Kidney tubule cell (primary cell): ENCODE results near the gene TRPM2.
"Not testable (repeated sequence)": the region's sequence is repeated elsewhere in the genome, so short reads cannot be mapped to it uniquely, and the experiment has no call there.

Experiments
- DNase-seq: peaks from one replicate; pipeline ENCODE4 v3.0.0-alpha.2; 2018; ENCODE audit warnings: low spot score

Gene TRPM2

DNA sequence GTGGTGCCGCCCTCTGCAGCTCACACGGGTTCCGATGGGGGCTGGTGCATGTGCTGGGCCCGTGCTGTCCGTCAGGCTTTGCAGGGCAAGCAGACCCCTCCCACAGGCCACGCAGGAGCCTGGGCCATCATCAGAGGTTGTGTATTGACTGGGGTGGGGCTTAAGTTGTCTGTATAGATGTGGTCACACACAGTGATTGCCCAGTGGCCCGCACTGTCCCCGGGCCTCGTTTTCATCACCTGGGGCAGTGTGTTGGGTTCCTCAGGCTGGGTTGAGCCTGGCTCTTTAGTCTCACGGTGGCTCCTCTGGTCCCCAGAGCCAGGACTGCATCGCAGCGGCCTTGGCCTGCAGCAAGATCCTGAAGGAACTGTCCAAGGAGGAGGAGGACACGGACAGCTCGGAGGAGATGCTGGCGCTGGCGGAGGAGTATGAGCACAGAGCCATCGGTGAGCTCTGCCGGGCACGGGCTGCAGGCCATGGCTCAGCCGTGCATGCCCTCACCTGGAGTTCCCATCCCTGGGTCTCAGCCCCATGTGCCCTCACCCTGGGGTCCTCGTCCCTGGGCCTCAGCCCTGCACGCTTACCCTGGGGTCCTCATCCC lies 44.1 kb downstream of the TRPM2 start:
- no peak for DNase-seq

GRCh38 chr21:44398499-44398898 lies 45.1 kb downstream of the TRPM2 start:
- DNase-seq: no peak

DNA sequence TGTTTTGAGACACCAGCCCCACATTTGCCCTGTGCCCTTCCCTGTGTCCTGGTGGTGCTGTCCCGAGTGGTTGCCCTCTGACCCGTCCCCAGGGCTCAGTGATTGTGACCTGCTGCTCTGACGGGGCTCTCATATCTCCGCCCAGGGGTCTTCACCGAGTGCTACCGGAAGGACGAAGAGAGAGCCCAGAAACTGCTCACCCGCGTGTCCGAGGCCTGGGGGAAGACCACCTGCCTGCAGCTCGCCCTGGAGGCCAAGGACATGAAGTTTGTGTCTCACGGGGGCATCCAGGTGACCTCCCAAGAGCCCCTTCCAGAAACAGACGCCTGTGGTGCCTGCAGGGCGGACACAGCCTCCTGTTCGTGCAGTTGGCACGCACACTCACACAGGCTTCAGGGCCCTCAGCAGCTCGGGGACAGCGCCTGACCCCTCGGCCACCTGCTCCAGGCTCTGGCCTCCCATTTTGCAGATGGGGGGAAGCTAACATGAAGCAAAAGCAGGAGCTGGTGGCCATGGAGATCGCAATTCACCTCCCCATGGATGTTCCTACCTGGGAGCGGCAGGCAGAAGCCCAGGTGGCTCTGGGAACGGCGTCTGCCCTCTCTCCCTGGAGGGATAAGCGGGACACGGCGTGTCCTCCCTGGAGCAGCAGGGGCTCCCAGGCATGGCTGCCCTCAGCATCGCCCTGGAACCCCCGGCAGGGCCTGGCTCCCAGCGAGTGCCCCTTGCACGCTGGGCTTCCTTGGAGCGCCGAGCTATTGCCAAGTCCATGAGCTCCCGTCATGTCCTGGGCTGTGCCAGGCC lies 45.9 kb downstream of the TRPM2 start:
- DNase-seq: no peak

DNA sequence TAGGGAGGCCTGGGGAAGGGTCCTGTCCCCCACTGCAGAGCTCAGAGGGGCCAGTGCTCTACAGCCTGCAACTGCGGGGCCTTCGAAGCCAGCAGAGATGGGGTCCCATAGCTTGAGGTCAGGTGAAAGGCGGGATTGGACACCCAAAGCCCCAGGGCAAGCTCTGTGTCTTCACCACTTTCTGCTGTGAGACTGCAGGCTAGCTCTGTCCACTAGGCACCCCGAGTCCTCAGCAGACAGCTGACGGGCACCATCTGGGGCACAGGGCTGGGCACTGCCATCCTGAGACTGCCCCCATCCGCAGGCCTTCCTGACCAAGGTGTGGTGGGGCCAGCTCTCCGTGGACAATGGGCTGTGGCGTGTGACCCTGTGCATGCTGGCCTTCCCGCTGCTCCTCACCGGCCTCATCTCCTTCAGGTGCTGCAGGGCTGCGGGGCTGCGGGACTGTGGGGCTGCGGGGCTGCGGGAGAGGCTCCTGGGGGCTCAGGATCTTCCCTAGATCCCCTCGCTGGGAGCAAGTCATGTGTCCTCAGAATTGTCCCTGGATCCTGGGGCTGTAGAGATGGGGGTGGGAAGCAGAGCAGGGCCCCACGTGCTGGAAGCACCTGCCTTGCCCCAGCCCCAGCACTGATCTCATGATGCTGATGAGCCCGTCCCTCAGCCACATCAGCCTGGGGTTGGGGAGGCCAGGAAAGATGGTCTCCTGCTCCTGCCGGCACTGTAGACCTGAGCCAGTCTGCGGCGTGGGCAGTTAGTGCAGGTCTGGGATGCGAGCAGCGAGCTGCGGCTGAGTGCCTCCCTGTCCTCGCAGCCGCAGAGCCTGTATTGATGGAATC lies 46.8 kb downstream of the TRPM2 start:
- no peak for DNase-seq

DNA sequence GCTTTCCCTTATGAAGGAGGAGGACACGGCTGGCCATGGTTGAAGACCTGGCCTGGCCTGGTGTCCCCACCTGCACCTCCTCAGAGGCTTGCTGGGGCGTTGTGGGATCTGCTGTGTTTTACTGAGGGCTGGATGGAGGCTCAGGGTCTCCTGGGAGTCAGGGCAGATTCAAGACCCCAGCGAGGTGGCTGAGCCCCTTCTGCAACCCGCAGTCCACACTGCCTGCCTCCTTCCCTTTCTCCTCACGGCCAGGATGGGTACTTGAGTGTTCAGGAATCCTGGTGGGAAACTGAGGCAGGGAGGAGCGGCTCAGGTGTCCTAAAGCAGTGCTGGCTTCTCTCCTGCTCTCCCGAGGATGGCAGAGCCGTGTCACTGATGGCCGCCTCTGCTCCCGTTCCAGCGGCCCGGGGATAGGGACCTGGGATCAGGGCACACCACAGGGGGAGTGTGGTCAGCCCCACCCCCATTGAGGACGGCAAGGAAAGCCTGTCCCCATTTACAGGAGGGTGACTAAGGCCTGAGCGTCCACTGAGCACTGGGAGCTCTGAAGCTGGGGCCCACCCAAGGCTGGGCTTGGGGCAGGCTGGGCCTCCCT lies 47.5 kb downstream of the TRPM2 start:
- DNase-seq: no peak

- DNase-seq: no peak
These were observed 48.2 kb downstream of the TRPM2 start for GRCh38 chr21:44401386-44402160.

DNA sequence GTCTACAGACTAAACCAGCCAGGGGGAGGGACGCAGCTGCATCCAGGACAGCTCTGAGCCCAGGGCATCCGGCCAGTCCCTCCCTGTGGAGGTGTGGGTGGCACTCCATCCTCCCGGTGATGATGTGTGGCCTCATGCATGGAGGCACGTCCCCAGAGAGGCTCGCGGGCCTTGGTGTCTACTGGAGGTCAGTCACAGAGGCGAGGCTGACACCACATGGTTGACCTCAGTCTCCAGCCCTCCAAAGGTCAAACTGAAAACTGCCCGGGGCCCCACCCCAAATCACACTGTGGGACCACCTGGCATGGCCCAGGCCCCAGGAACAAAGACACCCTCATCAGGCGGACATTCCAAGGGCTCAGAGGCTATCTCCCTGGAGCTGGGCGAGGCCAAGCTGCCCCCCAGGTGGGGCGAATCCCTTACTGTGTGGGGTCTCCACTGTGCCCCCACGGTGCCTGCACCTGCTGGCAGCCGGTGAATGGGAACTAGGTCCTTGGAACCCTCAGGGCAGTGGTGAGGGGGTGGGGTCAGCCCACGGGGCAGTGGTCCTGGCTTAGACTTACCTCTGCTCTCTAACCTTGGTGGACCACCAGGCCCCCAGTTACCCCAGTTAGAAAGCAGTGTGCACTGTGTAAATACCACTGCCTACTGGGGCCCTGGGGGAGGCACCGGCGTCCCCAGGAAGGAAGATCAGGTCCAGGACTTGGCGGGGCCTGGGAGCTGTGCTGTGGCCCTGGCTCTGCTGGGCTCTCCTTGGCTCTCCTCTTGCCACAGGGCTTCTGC lies 49.1 kb downstream of the TRPM2 start:
- no peak for DNase-seq

GRCh38 chr21:44403106-44404020 lies 49.9 kb downstream of the TRPM2 start:
- no peak for DNase-seq

DNA sequence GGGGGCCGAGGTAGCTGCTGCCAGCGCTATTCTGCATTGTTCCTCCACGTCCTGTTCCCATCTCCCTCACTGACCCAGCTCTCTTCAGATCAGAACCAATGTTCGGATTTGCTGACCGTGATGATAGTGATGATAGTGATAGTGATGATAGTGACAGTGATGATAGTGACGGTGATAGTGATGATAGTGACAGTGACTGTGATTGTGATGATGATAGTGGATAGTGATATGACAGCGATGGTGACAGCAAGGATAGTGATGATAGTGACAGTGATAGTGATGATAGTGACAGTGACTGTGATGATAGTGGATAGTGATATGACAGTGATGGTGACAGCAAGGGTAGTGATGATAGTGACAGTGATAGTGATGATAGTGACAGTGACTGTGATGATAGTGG lies 51.1 kb downstream of the TRPM2 start:
- DNase-seq: not testable (repeated sequence)

DNA sequence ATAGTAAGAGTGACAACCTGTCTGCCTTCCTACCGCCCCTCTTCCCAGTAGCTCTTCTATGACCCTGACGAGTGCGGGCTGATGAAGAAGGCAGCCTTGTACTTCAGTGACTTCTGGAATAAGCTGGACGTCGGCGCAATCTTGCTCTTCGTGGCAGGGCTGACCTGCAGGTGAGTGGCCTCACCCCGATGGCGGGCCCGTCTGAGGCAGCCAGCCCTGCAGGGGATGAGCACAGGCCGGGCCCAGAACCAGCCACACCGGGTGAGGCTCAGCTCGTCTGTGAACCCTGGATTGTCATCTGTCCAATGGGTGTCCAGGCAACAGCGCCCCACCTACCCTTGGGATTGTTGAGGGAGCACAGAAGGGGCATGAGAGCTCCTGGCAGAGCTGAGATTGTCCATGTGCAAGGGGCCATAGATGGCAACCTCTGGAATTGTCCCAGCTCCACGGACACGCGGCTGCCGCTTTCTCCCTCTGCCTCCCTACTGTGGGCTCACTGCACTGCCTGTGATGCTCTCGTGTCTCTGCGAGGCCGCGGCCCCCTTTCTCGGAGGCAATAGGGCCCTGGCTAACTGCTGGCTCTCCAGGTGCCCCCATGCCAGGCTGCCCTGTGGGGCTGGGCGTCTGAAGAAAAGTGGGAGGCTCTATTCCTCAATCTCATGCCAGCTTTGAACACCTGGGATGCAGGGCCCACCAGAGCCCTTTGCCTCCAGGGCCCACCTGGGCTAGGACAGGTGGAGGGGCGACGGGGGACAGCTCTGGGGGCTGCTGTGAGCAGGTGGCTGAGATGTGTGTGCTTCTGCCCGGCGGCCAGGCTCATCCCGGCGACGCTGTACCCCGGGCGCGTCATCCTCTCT lies 51.9 kb downstream of the TRPM2 start:
- DNase-seq: no peak

- peak; percentile 62 for DNase-seq
These were observed 52.8 kb downstream of the TRPM2 start for GRCh38 chr21:44405948-44406872.

GRCh38 chr21:44406953-44407352 lies 53.5 kb downstream of the TRPM2 start:
- no peak for DNase-seq

GRCh38 chr21:44407493-44407892 lies 54.1 kb downstream of the TRPM2 start:
- no peak for DNase-seq

GRCh38 chr21:44408226-44408625 lies 54.8 kb downstream of the TRPM2 start:
- no peak for DNase-seq

- no peak for DNase-seq
These were observed 60.3 kb downstream of the TRPM2 start for GRCh38 chr21:44413566-44414290.

- DNase-seq: no peak
These were observed 61.1 kb downstream of the TRPM2 start for GRCh38 chr21:44414291-44415072.
